ENCODE data around the gene SUFU. TPM values are rescaled to one million over a fixed set of nuclear protein-coding genes. Genes with fewer than 3 reads are reported as not detected.

The SUFU gene
- total and polyA plus RNA-seq, 2 of the 13 experiments (the other 11 are each of a cell fraction or from before 2014, with no cell fraction given) = 2.9 to 5.5 TPM

- DNase-seq (ENCODE audit: low spot score) (no peak), ATAC-seq (no peak), FAIRE-seq (no peak)
- Histone ChIP-seq H3K9ac (ENCODE audit: insufficient read depth, low read depth, low read length) (peak overlapping the region; percentile 2; the same call in 1 of the 2 replicates), H3K27me3 (ENCODE audit: control insufficient read depth in 1 of 2, insufficient read depth in 2 of 2, low read length in 2 of 2) (no peaks in the 10 kb centered on the region), H3K4me2 (ENCODE audit: low read depth, low read length) (peak overlapping the region; percentile 59), H3K36me3 (replicated peaks in 1 of 2; ENCODE audit: control insufficient read depth in 1 of 2, insufficient read depth in 2 of 2, low read length in 2 of 2) (0 out of 5 replicates have a peak, but pooled peaks cover 0 to 1% of the 10 kb centered on the region in 2 experiments), H3K4me1 (ENCODE audit: insufficient read depth, low read length) (peaks cover 63% of the 10 kb centered on the region), H3K27ac (ENCODE audit: extremely low read length, insufficient read depth, low read length) (peak overlapping the region; percentile 48), H3K4me3 (replicated peaks in 1 of 3; ENCODE audit: insufficient read depth in 1 of 3, low read depth in 2 of 3, low read length in 3 of 3) (peak overlapping the region in 1 of 3 experiments; percentile 15; a peak in 1 of 6 replicates), H3K79me2 (ENCODE audit: insufficient read depth, low read length) (peaks cover 3% of the 10 kb centered on the region), H4K20me1 (ENCODE audit: insufficient read depth, low read length) (no peaks in the 10 kb centered on the region), H2AFZ (ENCODE audit: low read length) (no peak overlapping the region), H3K9me3 (ENCODE audit: low read length) (no peaks in the 10 kb centered on the region)
- BruUV-seq (replicated peaks) = no TSS peak
- in situ Hi-C loops (cut with HindIII; ENCODE audit: extremely low pct_ligation_motif_present, low pct_unique_long_range_greater_than_20kb) = no loop called here
- intact Hi-C loops (cut with micrococcal nuclease; ENCODE audit: unreplicated experiment) = no loop called here
- ChIA-PET CTCF (ENCODE audit: low intra/inter-chr PET ratio, low total read pairs) (no interaction called here), POLR2A (interaction anchor here (1.5 to 1.9 kb wide), 3 partner anchors 34 to 143 kb away, joined by 5 to 10 read pairs (median 7); partner anchors contain the start of gene C10orf95)
- WGBS (ENCODE audit: low lambda C conversion rate) = 88% methylated on average over 4 of the region's 6 CpGs
- TF ChIP-seq, protein P1, sequence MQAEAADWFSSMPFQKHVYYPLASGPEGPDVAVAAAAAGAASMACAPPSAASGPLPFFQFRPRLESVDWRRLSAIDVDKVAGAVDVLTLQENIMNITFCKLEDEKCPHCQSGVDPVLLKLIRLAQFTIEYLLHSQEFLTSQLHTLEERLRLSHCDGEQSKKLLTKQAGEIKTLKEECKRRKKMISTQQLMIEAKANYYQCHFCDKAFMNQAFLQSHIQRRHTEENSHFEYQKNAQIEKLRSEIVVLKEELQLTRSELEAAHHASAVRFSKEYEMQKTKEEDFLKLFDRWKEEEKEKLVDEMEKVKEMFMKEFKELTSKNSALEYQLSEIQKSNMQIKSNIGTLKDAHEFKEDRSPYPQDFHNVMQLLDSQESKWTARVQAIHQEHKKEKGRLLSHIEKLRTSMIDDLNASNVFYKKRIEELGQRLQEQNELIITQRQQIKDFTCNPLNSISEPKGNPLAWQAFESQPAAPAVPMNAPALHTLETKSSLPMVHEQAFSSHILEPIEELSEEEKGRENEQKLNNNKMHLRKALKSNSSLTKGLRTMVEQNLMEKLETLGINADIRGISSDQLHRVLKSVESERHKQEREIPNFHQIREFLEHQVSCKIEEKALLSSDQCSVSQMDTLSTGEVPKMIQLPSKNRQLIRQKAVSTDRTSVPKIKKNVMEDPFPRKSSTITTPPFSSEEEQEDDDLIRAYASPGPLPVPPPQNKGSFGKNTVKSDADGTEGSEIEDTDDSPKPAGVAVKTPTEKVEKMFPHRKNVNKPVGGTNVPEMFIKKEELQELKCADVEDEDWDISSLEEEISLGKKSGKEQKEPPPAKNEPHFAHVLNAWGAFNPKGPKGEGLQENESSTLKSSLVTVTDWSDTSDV (CRISPR knock-in tag; IDR thresholded peaks at IDR 0.05) = 0 out of 2 replicates have a peak, but pooled peaks have one; percentile 36
- no peak for TF ChIP-seq ZNF382 (CRISPR knock-in tag; IDR thresholded peaks at IDR 0.05; ENCODE audit: borderline replicate concordance)
- no peak; the same call in 1 of the 2 replicates for TF ChIP-seq NRL (CRISPR knock-in tag; IDR thresholded peaks at IDR 0.05; ENCODE audit: borderline replicate concordance)
- no peak for TF ChIP-seq SRF (IDR thresholded peaks at IDR 0.05; ENCODE audit: low read depth, low read length)
- 0 out of 2 replicates have a peak, but pooled peaks have one; percentile 68 for TF ChIP-seq ZBTB38 (CRISPR knock-in tag; IDR thresholded peaks at IDR 0.05)
- no peak for TF ChIP-seq TCF7 (IDR thresholded peaks at IDR 0.05; ENCODE audit: low read depth)
- TF ChIP-seq, protein P2, sequence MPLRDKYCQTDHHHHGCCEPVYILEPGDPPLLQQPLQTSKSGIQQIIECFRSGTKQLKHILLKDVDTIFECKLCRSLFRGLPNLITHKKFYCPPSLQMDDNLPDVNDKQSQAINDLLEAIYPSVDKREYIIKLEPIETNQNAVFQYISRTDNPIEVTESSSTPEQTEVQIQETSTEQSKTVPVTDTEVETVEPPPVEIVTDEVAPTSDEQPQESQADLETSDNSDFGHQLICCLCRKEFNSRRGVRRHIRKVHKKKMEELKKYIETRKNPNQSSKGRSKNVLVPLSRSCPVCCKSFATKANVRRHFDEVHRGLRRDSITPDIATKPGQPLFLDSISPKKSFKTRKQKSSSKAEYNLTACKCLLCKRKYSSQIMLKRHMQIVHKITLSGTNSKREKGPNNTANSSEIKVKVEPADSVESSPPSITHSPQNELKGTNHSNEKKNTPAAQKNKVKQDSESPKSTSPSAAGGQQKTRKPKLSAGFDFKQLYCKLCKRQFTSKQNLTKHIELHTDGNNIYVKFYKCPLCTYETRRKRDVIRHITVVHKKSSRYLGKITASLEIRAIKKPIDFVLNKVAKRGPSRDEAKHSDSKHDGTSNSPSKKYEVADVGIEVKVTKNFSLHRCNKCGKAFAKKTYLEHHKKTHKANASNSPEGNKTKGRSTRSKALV (CRISPR knock-in tag; IDR thresholded peaks at IDR 0.05) = no peak
- no peak for TF ChIP-seq ZNF263 (CRISPR knock-in tag; IDR thresholded peaks at IDR 0.05)
- TF ChIP-seq, protein P3, sequence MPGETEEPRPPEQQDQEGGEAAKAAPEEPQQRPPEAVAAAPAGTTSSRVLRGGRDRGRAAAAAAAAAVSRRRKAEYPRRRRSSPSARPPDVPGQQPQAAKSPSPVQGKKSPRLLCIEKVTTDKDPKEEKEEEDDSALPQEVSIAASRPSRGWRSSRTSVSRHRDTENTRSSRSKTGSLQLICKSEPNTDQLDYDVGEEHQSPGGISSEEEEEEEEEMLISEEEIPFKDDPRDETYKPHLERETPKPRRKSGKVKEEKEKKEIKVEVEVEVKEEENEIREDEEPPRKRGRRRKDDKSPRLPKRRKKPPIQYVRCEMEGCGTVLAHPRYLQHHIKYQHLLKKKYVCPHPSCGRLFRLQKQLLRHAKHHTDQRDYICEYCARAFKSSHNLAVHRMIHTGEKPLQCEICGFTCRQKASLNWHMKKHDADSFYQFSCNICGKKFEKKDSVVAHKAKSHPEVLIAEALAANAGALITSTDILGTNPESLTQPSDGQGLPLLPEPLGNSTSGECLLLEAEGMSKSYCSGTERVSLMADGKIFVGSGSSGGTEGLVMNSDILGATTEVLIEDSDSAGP (CRISPR knock-in tag; IDR thresholded peaks at IDR 0.05; ENCODE audit: borderline replicate concordance) = 0 out of 2 replicates have a peak, but pooled peaks have one; percentile 6
- TF ChIP-seq ZNF687 (CRISPR knock-in tag; IDR thresholded peaks at IDR 0.05) = peak; percentile 15; the same call in 1 of the 2 replicates
- TF ChIP-seq NR2F1 (CRISPR knock-in tag; IDR thresholded peaks at IDR 0.05) = no peak
- peak; percentile 10; the same call in 1 of the 2 replicates for TF ChIP-seq TARDBP (CRISPR knock-in tag; IDR thresholded peaks at IDR 0.05)
- 0 out of 2 replicates have a peak, but pooled peaks have one; percentile 31 for TF ChIP-seq HOXA9 (CRISPR knock-in tag; IDR thresholded peaks at IDR 0.05; ENCODE audit: borderline replicate concordance)
Measured at GRCh38 chr10:102593804-102594079, 90.0 kb downstream of the SUFU start.

Measured in HepG2 (cell line).